ENCODE data around the gene PKN3. TPM values are rescaled to one million over a fixed set of nuclear protein-coding genes. Genes with fewer than 3 reads are reported as not detected.
A peak's percentile ranks its signal among the peaks of the same experiment; 100 is the strongest.
"Not testable (repeated sequence)": the region's sequence is repeated elsewhere in the genome, so short reads cannot be mapped to it uniquely, and the experiment has no call there.

PKN3 gene
- total RNA-seq (1 to 10 TPM; 1.8 to 2.2 TPM), polyA plus RNA-seq (1 to 10 TPM in 2 of 3 donors, under 1 TPM in 1; 0.98 to 1.5 (median 1.0) TPM), total RNA-seq (2.0 to 14.5 (median 4.7) reads per million in 6 experiments)

DNA sequence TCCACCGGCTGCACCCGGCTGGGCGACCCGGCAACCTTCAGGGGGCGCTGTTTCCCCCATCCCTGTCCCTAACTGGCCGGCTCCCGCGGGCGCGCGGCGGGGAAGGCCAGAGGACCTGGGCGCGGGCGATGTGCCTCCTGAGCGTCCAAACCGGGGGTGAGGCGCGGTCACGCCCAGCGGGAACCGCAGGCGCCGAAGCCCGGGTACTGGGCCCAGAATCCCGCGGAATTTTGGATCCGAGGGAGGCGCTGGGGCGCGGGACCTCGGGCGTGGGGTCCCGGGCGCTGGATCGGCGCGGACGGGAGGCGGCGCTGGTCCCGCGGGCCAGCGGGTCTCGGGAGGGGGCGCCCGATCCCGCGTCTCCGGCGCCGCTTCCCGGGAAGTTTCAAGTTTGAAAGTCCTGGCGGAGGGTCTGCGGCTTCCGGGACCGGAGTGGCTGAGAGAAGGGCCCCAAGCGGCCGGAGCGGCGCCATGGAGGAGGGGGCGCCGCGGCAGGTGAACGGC lies at the start of gene PKN3:
PKN3 (plus strand) TSS at position 59 of the 504 bp plus-strand sequence; CDS start at position 472, 413 bp downstream.
- POLR2A ChIA-PET: interaction anchor here (0.7 to 3.3 kb wide), 4 partner anchors 12 to 46 kb away, joined by 3 to 17 read pairs (median 4); partner anchors contain the start of genes DYNC2I2, SET and ZDHHC12
- Mint-ChIP-seq H3K4me3 (peak within 1 kb of the TSS; percentile 75 to 93 (median 88)), H3K4me1 (peaks cover 2 to 15% (median 10%) of the 10 kb centered on the region in 4 donors), H3K27ac (peak within 1 kb of the TSS in 9 of 10 donors; percentile 11 to 91 (median 63)), H3K36me3 (no peaks in the 10 kb centered on the region), H3K9me3 (no peaks in the 10 kb centered on the region), H3K27me3 (no peaks in the 10 kb centered on the region)
- ATAC-seq (peak; percentile 87 to 89), DNase-seq (peak; percentile 65 to 91 (median 84))

DNA sequence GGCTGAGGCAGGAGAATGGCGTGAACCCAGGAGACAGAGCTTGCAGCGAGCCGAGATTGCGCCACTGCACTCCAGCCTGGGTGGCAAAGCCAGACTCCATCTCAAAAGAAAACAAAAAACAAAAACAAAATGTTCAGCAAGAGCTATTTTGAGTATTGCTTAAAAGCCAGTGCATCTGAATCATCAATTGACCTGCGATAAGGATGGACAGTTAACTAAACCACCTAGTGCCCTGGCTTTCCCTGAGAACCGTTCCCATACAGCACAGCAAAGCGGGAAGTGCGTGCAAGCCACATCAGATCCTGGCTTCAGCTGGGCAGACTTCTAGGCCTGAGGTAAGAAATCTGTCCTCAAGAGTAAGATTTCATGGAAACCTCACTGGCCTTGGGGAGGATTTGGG lies 48.4 kb upstream of the PKN3 start:
- no peaks in the 10 kb centered on the region for H3K27me3 Mint-ChIP-seq
- peak overlapping the region in 3 of 10 donors; percentile 18 to 75 (median 51) for H3K27ac Mint-ChIP-seq
- H3K4me3 Mint-ChIP-seq: peak overlapping the region in 2 of 10 donors; percentile 59 to 77
- no peaks in the 10 kb centered on the region for H3K9me3 Mint-ChIP-seq
- H3K4me1 Mint-ChIP-seq: peaks cover 0 to 17% (median 3%) of the 10 kb centered on the region in 4 donors
- no peaks in the 10 kb centered on the region for H3K36me3 Mint-ChIP-seq
- no peak for ATAC-seq
- DNase-seq: no peak
- POLR2A ChIA-PET: interaction anchor here (1.8 kb wide), 1 partner anchor 33 kb away, joined by 6 read pairs; no protein-coding TSS in a partner anchor

DNA sequence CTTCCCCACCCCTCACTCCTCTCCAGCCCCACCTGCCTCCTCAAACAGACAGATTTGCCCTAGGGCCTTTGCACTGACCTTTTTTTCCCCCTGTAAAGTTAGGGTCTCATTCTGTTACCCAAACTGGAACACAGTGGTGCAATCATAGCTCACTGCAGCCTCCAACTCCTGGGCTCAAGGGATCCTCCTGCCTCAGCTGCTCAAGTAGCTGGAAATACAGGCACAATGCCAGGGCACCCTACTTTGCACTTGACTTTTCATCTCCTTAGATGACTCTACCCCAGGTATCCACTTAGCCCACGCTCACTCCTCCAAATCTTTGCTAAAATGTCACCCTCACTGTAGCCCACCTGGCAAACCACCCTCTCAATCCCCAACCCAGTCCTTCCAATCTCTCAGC lies 47.8 kb upstream of the PKN3 start:
- Mint-ChIP-seq H3K27ac (peak overlapping the region in 6 of 10 donors; percentile 28 to 75 (median 49)), H3K36me3 (no peaks in the 10 kb centered on the region), H3K9me3 (no peaks in the 10 kb centered on the region), H3K4me1 (peaks cover 0 to 17% (median 3%) of the 10 kb centered on the region in 4 donors), H3K27me3 (no peaks in the 10 kb centered on the region), H3K4me3 (peak overlapping the region in 9 of 10 donors; percentile 1 to 77 (median 46))
- ATAC-seq: no peak
- POLR2A ChIA-PET: interaction anchor here (1.0 to 1.8 kb wide), 2 partner anchors 32 to 35 kb away, joined by 3 to 6 read pairs; partner anchors contain the start of gene SET
- no peak for DNase-seq

DNA sequence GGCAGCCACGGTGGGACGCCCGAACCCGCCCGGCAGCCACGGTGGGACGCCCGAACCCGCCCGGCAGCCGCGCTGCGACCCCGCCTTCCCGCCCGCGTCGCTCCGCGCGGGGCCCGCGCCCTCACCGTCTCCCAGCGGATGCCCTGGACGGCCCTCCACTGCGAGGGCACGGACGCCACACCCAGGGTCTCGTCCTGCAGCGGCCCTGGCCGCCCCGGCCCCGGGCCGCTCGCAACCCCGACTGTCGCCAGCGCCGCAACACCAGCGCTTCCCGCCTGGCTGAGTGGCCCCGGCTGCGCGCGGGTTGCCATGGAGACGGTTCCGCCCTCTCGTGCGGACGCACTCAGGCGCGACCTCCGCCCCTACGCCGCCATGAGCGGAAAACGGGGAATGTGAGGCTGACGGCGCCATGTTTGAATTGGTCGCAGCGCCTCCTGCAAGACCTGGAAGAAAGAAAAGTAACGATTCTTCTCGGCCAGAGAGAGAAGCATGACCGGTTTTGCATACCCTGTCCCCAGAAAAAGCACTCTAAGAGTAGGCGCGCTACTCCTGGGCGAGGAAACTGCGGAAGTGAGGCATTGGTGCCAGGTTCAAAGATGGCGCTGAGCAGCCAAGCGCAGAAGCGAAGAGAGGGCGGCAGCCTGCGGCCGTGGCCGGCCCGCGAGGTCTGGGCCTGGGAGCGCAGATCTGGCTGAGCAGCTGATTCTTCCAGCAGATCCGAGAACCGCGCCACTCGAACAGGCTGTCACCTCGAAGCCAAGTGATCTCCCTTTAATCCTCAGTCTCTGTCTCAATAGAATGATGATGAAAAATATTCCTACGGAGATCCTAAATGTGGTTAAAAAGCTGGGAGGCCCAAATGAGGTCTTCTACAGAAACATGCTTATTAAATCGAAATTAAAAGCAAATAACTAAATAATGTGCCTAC lies 45.6 kb upstream of the PKN3 start, which contains the start of gene DYNC2I2:
DYNC2I2 (minus strand) TSS at position 432 of the 928 bp plus-strand sequence; CDS start at position 311, 121 bp downstream.
- ATAC-seq (peak; percentile 96 to 98), DNase-seq (peak; percentile 91 to 98 (median 96))
- Mint-ChIP-seq H3K27ac (peak within 1 kb of the TSS; percentile 96 to 100 (median 99)), H3K4me1 (peaks cover 0 to 17% (median 3%) of the 10 kb centered on the region in 4 donors), H3K4me3 (peak within 1 kb of the TSS; percentile 90 to 97 (median 94)), H3K36me3 (no peaks in the 10 kb centered on the region), H3K9me3 (no peaks in the 10 kb centered on the region), H3K27me3 (no peaks in the 10 kb centered on the region)
- POLR2A ChIA-PET: interaction anchor here (0.7 to 4.9 kb wide), 7 partner anchors 8 to 173 kb away, joined by 3 to 34 read pairs (median 5); partner anchors contain the start of genes PKN3, SET, SPOUT1 and ZDHHC12

DNA sequence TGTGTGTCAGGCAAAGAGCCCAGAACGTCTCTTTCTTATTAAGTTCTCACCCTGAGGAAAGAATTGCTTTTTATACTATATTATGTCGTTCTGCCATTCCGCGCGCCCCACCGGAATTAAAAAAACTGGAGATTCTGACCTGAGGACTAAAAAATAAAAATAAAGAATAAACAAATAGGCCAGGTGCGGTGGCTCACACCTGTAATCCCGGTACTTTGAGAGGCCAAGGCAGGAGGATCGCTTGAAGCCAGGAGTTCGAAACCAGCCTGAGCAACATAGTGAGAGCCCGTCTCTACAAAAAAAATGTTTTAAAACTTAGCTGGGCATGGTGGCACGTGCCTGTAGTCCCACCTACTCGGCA lies 45.0 kb upstream of the PKN3 start:
- DNase-seq: no peak
- H3K9me3 Mint-ChIP-seq: no peaks in the 10 kb centered on the region
- peaks cover 0 to 17% (median 3%) of the 10 kb centered on the region in 4 donors for H3K4me1 Mint-ChIP-seq
- no peaks in the 10 kb centered on the region for H3K27me3 Mint-ChIP-seq
- H3K4me3 Mint-ChIP-seq: peak overlapping the region; percentile 90 to 97 (median 94)
- H3K36me3 Mint-ChIP-seq: no peaks in the 10 kb centered on the region
- ATAC-seq: no peak
- POLR2A ChIA-PET: interaction anchor here (0.9 to 4.9 kb wide), 6 partner anchors 9 to 172 kb away, joined by 3 to 34 read pairs (median 5); partner anchors contain the start of genes SET, SPOUT1 and ZDHHC12
- peak overlapping the region; percentile 96 to 100 (median 99) for H3K27ac Mint-ChIP-seq

DNA sequence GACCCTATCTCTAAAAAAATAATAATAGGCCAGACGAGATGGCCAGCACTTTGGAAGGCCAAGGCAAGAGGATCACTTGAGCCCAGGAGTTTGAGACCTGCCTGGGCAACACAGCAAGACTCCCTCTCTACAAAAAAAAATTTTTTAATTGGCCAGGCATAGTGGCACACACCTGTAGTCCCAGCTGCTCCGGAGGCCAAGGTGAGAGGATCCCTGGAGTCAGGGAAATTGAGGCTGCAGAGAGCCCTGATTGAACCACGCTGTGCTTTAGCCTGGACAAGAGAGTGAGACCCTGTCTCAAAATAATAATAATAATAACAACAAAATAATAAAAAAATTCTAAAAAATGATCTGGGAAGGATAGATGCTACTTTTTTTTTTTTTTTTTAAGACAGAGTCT lies 44.5 kb upstream of the PKN3 start:
- no peak for DNase-seq
- no peaks in the 10 kb centered on the region for H3K27me3 Mint-ChIP-seq

DNA sequence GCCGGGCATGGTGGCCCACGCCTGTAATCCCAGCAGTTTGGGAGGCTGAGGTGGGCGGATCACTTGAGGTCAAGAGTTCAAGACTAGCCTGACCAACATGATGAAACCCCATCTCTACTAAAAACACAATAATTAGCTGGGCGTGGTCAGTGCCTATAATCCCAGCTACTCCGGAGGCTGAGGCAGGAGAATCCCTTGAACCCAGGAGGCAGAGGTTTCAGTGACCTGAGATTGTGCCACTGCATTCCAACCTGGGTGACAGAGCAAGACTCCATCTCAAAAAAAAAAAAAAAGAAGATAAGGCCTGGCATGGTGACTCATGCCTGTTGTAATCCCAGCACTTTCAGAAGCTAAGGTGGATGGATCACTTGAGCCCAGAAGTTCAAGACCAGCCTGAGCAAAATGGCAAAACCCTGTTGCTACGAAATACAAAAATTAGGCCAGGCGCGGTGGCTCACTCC lies 35.8 kb upstream of the PKN3 start:
- H3K36me3 Mint-ChIP-seq, H3K4me1 Mint-ChIP-seq, DNase-seq, POLR2A ChIA-PET, H3K9me3 Mint-ChIP-seq, H3K27ac Mint-ChIP-seq, H3K4me3 Mint-ChIP-seq, H3K27me3 Mint-ChIP-seq, ATAC-seq: not testable (repeated sequence)

More for the DNA sequence above, 44.5 kb upstream of the PKN3 start:
- no peaks in the 10 kb centered on the region for H3K36me3 Mint-ChIP-seq
- no peak for ATAC-seq
- H3K9me3 Mint-ChIP-seq: no peaks in the 10 kb centered on the region
- peak overlapping the region in 7 of 10 donors; percentile 96 to 100 (median 99) for H3K27ac Mint-ChIP-seq
- POLR2A ChIA-PET: interaction anchor here (0.5 to 4.9 kb wide), 5 partner anchors 9 to 66 kb away, joined by 3 to 34 read pairs (median 5); partner anchors contain the start of genes SET and ZDHHC12
- peak overlapping the region in 2 of 10 donors; percentile 96 to 97 for H3K4me3 Mint-ChIP-seq
- peaks cover 0 to 17% (median 3%) of the 10 kb centered on the region in 4 donors for H3K4me1 Mint-ChIP-seq

DNA sequence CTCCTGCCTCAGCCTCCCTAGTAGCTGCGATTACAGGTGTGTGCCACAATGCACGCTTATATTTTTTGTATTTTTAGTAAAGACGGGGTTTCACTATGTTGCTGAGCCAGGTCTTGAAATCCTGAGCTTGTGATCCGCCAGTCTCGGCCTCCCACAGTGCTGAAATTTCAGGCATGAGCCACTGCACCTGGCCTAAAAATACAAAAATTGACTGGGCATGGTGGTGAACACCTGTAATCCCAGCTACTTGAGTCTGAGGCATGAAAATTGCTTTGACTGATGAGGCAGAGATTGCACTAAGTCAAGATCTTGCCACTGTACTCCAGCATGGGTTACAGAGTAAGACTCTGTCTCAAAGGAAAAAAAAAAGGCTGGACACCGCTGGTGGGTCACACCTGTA lies 32.5 kb upstream of the PKN3 start:
- Mint-ChIP-seq H3K4me1 (no peaks in the 10 kb centered on the region), H3K36me3 (no peaks in the 10 kb centered on the region), H3K9me3 (no peaks in the 10 kb centered on the region), H3K4me3 (no peak overlapping the region), H3K27ac (no peak overlapping the region), H3K27me3 (no peaks in the 10 kb centered on the region)
- no peak for DNase-seq
- no peak for ATAC-seq
- POLR2A ChIA-PET: interaction anchor here (0.6 kb wide), 2 partner anchors 189 to 202 kb away, joined by 3 to 4 read pairs; no protein-coding TSS in a partner anchor

DNA sequence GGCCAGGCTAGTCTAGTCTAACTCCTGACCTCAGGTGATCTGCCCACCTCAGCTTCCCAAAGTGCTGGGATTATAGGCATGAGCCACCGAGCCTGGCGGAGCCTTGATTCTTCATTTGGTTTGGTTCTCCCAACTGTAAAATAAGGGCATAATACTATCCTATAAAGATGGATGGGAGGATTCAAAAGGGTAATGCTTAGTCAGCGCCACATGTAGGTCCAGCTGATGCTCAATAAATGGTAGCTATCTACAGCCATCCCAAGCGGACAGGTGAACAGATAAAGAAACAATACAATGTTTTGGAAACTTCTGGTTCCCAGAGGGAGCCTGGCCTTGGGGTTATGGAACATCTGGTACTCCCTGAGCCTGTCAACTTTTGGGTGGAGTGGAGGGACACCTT lies 26.9 kb upstream of the PKN3 start:
- peaks cover 0 to 7% (median 0%) of the 10 kb centered on the region in 3 donors for H3K36me3 Mint-ChIP-seq
- H3K4me3 Mint-ChIP-seq: no peak overlapping the region
- POLR2A ChIA-PET: interaction anchor here (0.5 to 3.1 kb wide), 4 partner anchors 9 to 563 kb away, joined by 3 to 16 read pairs (median 6); no protein-coding TSS in a partner anchor
- peaks cover 0 to 3% (median 0%) of the 10 kb centered on the region in 4 donors for H3K4me1 Mint-ChIP-seq
- DNase-seq (no peak), ATAC-seq (no peak)
- H3K27me3 Mint-ChIP-seq: no peaks in the 10 kb centered on the region
- no peaks in the 10 kb centered on the region for H3K9me3 Mint-ChIP-seq
- peak overlapping the region in 1 of 10 donors; percentile 48 for H3K27ac Mint-ChIP-seq

DNA sequence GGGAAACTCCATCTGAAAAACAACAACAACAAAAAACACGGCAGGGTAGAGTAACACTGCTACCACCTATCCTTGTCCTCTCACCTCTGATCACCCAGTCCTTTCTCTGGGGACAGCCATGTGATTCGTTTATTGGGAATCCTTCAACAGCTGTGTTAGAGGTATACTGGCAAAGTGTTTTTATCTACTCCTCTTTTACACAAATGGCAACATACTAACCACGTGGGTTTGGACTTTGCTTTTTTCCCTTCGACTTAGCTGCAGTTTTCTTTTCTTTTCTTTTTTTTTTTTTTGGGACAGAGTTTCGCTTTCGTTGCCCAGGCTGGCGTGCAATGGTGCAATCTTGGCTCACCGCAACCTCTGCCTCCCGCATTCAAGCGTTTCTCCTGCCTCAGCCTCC lies 24.5 kb upstream of the PKN3 start:
- Mint-ChIP-seq H3K27me3 (no peaks in the 10 kb centered on the region), H3K9me3 (no peaks in the 10 kb centered on the region), H3K36me3 (peaks cover 0 to 10% (median 0%) of the 10 kb centered on the region in 3 donors), H3K4me3 (no peak overlapping the region), H3K4me1 (peaks cover 0 to 15% (median 3%) of the 10 kb centered on the region in 4 donors), H3K27ac (peak overlapping the region in 2 of 10 donors; percentile 10 to 70)
- POLR2A ChIA-PET: interaction anchor here (0.7 kb wide), 1 partner anchor 17 kb away, joined by 5 read pairs; no protein-coding TSS in a partner anchor
- ATAC-seq: no peak
- no peak for DNase-seq

DNA sequence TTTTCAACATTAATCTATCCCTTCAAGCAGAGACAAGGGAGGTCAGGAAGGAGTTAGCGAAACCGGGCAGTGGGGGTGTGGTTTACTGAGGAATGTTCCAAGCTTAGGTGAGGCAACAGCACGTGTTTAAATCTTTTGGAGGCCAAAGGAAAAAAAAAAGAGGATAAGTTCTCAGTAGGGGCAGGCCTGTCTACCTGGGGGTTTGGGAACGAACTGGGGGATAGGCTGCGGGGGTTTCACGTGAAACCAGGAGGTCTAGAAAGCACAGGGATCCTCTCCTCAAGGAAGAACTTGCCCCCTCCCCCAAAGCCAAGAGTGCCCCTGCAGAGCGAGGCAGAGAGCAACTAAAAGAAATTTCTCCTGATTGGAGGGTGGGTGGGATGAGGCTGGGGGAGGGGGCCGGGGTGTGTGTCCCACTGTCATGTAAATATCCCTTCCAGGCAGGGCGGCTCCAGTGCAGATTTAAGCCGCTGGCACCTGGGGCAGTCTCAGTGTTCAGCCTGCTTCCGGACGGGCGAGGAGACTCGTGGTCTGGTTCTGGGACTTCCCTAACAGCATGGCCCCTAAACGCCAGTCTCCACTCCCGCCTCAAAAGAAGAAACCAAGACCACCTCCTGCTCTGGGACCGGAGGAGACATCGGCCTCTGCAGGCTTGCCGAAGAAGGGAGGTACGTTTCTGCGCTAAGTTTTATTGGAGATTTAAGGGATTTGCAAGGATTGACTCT lies 18.8 kb upstream of the PKN3 start:
- peak overlapping the region; percentile 90 to 100 (median 98) for H3K27ac Mint-ChIP-seq
- H3K4me3 Mint-ChIP-seq: peak overlapping the region; percentile 93 to 100 (median 98)
- peaks cover 0 to 3% (median 0%) of the 10 kb centered on the region in 3 donors for H3K36me3 Mint-ChIP-seq
- ATAC-seq: no peak
- POLR2A ChIA-PET: interaction anchor here (0.5 to 3.2 kb wide), 9 partner anchors 10 to 266 kb away, joined by 3 to 19 read pairs (median 5); partner anchors contain the start of genes PKN3 and ZDHHC12
- H3K27me3 Mint-ChIP-seq: no peaks in the 10 kb centered on the region
- peak in 3 of 10 donors; percentile 23 to 31 (median 27) for DNase-seq
- H3K9me3 Mint-ChIP-seq: no peaks in the 10 kb centered on the region
- H3K4me1 Mint-ChIP-seq: peaks cover 25 to 70% (median 54%) of the 10 kb centered on the region in 4 donors
